ENCODE results near the gene ROBO1. TPM values are rescaled to one million over a fixed set of nuclear protein-coding genes. Genes with fewer than 3 reads are reported as not detected.
A peak's percentile ranks its signal among the peaks of the same experiment; 100 is the strongest.
"Not testable (repeated sequence)": the region's sequence is repeated elsewhere in the genome, so short reads cannot be mapped to it uniquely, and the experiment has no call there.

ROBO1 gene
- total RNA-seq, 1 donor from 2014 or later = 38.8 TPM

- DNase-seq (ENCODE audit: low spot score) = no peak
These were observed 389.7 kb downstream of the ROBO1 start for GRCh38 chr3:79378064-79378463.

DNA sequence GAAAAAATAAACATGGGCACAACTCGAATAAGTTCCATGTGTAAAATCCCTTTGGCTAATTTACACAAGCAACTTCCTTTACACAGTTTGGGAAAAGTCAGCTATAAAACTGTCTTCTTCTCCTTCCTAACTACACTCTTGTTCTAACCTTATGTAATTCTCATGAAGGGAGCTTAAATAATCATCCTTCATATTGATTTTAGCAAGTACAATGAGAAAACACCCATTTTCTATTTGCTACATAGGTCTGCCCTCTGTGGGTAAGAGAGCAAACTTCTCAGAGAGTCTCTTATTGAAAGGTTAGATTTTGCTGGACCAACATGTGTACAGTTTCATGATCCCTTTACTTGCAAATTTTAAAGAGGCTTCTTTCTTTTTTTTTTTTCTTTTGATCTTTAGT lies 398.5 kb downstream of the ROBO1 start:
- no peak for DNase-seq (ENCODE audit: low spot score)

GRCh38 chr3:79368403-79368802 lies 399.4 kb downstream of the ROBO1 start:
- no peak for DNase-seq (ENCODE audit: low spot score)

GRCh38 chr3:79367803-79368202 lies 400.0 kb downstream of the ROBO1 start:
- no peak for DNase-seq (ENCODE audit: low spot score)

- DNase-seq (ENCODE audit: low spot score) = no peak
These were observed 400.7 kb downstream of the ROBO1 start for GRCh38 chr3:79367066-79367465.

GRCh38 chr3:79366414-79366813 lies 401.4 kb downstream of the ROBO1 start:
- DNase-seq (ENCODE audit: low spot score) = no peak

DNA sequence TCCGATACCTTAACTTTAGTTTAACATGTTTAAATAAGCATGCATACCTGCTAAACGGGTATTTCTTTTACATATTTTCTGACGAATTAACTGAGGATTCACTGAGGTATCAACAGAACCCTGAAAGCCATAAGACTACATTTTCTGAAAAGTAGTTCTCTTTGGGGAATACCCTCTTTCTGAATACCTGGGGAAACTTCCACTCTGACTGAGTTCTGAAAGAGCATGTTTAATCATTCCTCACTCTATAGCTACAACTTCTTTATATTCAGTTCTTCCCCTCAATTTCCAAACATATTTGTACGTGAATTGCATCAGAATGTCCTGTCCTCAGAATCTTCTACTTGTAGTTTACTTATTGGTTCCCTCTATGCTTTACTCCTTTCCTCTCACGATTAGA lies 403.0 kb downstream of the ROBO1 start:
- no peak for DNase-seq (ENCODE audit: low spot score)

- no peak for DNase-seq (ENCODE audit: low spot score)
These were observed 405.1 kb downstream of the ROBO1 start for GRCh38 chr3:79362571-79363270.

DNA sequence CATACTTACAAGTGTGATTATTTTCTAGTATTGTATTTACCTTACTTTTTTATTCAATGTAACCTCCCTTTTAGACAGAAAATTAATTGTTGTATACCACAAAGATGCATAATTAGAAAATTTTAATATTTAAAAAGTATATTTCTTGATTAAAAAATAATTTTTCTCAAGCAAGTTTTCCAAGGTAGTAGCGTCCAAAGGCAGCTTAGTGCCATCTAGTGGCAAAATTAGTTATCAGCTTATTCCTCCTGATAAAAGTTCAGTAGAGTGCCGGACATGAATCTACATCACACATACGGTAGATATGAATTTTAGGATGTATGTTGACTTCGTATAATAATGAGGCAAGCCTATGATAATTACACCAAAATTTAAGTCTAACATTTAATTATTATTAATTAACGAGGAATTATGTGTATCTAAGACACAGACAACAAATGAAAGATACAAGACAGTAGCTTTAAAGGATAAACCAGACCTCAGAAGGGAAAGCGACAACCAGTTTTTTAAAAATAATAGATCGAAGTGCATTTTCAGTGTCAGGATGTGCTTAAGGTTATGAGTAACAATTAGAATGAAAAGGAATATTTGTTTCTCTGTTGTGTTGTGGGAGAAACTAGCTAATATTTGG lies 405.9 kb downstream of the ROBO1 start:
- no peak for DNase-seq (ENCODE audit: low spot score)

DNA sequence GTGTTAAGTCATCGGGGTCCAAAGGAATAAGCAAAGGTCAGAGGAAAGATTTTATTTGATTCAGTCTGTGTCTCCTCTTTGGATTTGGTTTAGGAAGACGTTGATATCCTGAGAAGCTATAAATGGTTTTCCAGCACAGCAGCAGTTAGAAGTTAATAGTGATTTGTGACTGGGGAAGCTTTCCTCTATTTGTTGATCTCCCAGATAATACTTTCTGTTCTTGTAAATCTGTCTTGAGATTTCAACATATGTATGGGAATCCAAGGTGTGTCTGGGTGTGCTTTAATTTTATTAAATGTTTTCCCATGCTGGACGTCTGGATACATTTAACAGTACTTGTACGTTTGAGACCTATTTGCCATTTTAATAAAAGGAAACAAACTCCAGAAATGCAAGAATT lies 409.5 kb downstream of the ROBO1 start:
- DNase-seq (ENCODE audit: low spot score) = no peak

DNA sequence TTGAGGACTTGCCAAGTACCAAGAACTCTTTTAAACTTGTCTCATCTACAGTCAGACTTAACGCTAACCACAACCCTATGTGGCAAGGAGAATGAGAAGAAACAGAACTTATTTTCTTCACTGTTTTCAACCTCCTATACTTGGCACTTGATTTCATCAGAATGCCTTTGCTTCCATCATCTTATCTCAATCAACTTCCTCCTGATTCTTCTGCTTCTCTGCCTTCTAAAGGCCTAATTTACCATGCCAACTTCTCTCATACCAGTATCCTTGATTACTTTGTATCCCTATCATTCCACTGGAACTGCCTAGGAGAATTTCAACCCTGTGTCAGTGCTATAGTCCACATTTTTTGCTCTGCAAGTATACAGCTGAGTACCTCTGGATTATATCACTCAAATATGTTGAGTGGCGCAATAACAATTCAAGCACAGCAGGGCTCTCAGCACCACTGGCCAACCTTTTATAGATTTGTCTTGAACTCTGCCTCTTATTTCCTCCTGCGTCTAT lies 413.6 kb downstream of the ROBO1 start:
- DNase-seq (ENCODE audit: low spot score) = no peak

GRCh38 chr3:79351699-79352098 lies 416.1 kb downstream of the ROBO1 start:
- DNase-seq (ENCODE audit: low spot score) = no peak

DNA sequence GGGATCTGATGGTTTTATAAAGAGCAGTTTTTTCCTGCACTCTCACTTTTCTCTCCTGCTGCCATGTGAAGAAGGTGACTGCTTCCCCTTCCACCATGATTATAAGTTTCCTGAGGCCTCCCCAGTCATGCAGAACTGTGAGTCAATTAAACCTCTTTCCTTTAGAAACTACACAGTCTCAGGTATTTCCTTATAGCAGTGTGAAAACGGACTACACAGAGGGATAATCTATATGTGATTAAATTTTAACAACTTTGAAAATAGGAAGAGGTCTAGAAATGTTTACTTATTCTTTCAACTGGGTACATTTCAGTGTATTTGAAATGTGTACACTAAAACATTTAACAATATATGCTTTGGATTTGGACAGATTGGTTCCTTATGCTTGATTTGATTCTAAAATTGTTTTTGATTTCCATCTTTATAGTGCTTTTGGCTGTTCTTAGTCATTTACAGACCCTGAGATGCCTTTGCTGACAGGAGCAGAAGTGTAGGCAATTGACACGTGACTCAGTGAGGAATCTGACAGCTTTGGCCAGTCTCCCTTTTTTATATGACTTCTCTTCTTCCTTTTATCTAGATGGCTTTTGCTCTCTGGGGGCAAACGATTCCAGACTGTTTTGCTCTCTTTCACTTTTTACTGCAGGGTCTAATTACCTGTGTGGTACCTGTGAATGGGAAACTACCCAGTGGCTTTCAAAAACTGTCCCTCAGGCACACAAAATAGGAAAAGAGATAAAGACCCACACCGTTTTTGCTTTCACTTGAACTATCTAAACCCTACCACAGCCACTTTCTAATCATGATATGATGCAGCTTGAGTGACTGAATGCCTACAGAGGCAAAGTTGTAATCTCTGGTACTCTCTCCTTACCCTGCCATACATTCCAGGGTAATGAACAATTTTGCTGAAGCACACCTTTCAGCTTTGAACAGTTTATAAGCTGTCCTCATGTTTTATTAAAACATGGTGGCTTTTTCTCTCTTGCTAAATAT lies 422.6 kb downstream of the ROBO1 start:
- no peak for DNase-seq (ENCODE audit: low spot score)

DNA sequence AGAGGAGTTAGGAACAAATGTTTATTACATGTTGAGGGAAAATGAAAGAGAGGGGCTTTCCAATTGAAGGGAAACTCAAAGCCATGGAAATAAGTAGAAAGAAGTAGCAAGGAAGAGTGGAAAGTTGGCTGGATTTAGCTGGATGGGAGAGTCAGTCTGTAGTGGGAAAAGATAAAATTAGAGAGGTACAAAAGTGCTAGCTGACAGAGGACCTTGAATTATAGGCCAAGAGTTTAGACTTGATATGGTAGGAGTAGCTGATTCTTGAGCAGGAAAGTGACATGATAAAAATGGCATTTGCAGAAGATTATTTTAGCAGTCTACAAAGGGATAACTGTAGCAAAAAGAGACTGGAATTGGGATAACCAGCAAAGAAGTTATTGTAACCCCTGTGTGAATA lies 425.8 kb downstream of the ROBO1 start:
- no peak for DNase-seq (ENCODE audit: low spot score)

DNA sequence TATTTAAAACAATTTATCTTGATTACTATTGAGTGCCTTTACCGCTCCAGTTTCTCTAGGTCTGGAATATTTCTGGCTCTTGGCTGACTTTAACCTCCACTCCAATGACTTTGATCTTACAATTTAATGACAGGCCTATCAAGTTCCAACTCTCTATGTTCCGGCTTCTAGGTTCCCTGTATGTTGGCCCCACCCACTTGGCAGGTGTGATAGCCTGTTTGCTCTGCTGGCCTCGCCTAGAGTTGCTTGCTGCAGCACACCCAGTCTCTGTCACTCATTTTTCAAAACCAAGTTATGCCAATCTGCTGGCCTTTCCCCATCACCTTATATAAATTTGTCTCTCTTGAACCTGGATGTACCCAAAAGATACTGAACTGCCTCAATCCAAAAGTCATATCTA lies 428.0 kb downstream of the ROBO1 start:
- peak; percentile 52 for DNase-seq (ENCODE audit: low spot score)

DNA sequence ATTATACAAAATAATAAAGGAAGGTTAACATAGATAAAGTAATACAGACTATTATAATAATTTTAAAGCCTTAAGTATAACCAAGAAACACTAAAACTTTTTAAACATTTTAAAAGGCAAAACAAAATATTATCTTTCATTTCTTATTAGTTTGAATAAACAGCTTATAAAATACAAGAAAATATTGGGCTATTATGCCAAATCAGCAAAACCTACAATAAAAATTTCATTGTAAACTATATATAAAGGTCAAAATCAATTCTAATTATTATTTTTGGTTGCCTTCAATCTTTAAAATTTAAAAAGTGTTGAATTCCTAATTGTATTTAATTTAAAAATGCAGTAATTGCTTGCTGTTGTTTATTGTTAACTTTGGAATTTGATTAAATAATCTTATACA lies 430.0 kb downstream of the ROBO1 start:
- DNase-seq (ENCODE audit: low spot score) = no peak

DNA sequence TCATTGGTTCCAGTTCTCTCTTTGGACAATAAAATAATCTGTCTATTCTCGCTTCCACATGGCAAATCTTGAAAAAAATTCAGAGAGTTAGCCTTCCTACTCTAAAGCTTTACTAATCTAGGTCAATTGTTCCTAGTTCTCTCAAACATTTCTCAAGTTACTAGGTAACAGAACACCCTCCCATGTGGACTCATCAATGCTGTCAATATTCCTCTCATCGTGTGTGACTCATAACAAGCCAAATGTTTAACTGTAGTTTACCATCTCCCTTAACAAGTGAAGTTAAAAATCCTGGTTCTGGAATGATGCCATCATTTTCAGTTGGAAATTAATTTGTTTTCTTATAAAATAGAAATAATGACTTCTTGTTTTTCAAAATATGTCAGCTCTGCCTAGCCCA lies 438.6 kb downstream of the ROBO1 start:
- no peak for DNase-seq (ENCODE audit: low spot score)

GRCh38 chr3:79326642-79327041 lies 441.2 kb downstream of the ROBO1 start:
- no peak for DNase-seq (ENCODE audit: low spot score)

DNA sequence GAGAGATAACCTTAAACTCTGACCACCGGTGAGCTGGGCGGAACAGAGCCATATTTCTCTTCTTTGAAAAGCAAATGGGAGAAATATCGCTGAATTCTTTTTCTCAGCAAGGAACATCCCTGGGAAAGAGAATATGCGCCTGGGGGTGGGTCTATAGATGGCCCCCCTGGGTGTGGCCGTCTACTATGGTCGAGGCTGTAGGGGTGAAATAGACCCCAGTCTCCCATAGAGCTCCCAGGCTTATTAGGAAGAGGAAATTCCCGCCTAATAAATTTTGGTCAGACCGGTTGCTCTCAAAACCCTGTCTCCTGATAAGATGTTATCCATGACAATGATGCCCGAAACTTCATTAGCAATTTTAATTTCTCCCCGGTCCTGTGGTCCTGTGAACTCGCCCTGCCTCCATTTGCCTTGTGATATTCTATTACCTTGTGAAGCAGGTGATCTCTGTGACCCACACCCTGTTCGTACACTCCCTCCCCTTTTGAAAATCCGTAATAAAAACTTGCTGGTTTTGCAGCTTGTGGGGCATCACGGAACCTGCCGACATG lies 441.9 kb downstream of the ROBO1 start:
- DNase-seq (ENCODE audit: low spot score) = not testable (repeated sequence)

DNA sequence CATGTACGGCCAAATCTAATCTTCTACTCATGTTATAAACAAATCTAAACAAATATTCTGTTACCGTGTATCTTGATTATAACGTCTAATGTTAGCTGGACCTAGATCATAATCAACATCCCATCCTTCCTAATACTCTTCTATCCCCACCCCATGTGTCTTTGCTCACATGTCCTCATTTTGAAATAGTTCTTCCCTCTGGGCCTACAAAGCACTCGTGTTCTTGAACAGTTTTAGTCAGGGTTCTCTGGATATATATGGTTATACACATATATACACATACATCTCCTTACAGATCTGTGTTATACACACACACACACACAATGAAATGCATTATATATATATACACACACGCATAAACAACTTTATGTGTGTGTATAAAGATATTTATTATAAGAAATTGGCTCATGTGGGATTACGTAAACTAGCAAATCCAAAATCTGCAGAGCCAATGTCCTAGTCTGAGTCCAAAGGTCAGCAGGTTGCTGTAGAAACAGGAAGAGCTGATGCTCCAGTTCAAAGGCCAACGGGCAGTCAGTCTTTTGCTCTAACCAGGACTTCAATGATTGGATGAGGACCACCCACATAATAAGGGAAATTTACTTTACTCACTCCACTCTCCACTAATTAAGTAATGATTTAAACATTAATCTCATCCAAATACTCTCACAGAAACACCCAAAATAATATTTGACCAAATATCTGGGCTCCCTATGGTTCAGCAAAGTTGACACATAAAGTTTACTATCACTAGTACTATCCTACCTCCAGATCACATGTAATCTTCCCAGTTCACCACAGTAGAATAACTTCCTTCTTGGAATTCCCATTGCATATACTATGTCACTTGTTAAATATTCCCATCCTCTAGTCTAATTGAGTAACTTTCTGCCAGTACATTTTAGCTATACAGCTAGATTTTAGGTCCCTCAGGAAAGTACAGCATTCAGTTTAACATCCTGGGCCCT lies 450.0 kb downstream of the ROBO1 start:
- no peak for DNase-seq (ENCODE audit: low spot score)

GRCh38 chr3:79314962-79315361 lies 452.8 kb downstream of the ROBO1 start:
- DNase-seq (ENCODE audit: low spot score) = no peak
